Upper lobe of left lung (tissue), 6 donors: ENCODE results near the gene C2orf76. TPM values are rescaled to one million over a fixed set of nuclear protein-coding genes. Genes with fewer than 3 reads are reported as not detected.

Experiments
- ATAC-seq, 2 donors: fragments of 200-7000 bp; cut with Tn5 transposase; one replicate each; pipeline ENCODE4 v1.9.1; 2022; ENCODE audit warnings: mild to moderate bottlenecking in 2 of 2, moderate library complexity in 2 of 2; ENCODE audit not compliant: low FRiP score in 2 of 2
- DNase-seq, 2 donors: peaks; one replicate each; pipeline ENCODE4 v3.0.0-alpha.2; 2019 to 2020
- H3K27ac ChIP-seq, 4 donors: fragments of 200-600 bp; sonication (generic); one replicate each; pipeline ENCODE4 v1.5.1; 2016 to 2019
- H3K27me3 ChIP-seq, 4 donors: fragments of 200-600 bp; sonication (generic); one replicate each; pipeline ENCODE4 v1.5.1; 2017 to 2019
- H3K36me3 ChIP-seq, 4 donors: fragments of 200-600 bp; sonication (generic); one replicate each; pipeline ENCODE4 v1.5.1; 2016 to 2019
- H3K4me1 ChIP-seq, 4 donors: fragments of 200-600 bp; sonication (generic); one replicate each; pipeline ENCODE4 v1.5.1; 2018 to 2019
- H3K4me3 ChIP-seq, 4 donors: fragments of 200-600 bp; sonication (generic); one replicate each; pipeline ENCODE4 v1.5.1; 2017 to 2019; ENCODE audit warnings: mild to moderate bottlenecking in 2 of 4, moderate library complexity in 1 of 4
- H3K9me3 ChIP-seq, 4 donors: fragments of 200-600 bp; sonication (generic); one replicate each; pipeline ENCODE4 v1.5.1; 2018 to 2019
- CTCF ChIP-seq, 6 experiments: fragments of 450-650 bp in 4 of 6; fragments of 200-600 bp in 2 of 6; sonication (generic) in 2 of 6; IDR thresholded peaks; one replicate each; pipeline ENCODE4 v1.5.1; 2016 to 2019; ENCODE audit warnings: antibody characterized with exemption in 6 of 6
- EP300 ChIP-seq, 4 donors: sonication (generic); formaldehyde crosslinking; IDR thresholded peaks; one replicate each; pipeline ENCODE4 v1.5.1; 2017; ENCODE audit warnings: antibody characterized with exemption in 4 of 4, control low read depth in 2 of 4
- POLR2A ChIP-seq, 4 donors: fragments of 450-650 bp; IDR thresholded peaks; one replicate each; pipeline ENCODE4 v1.5.1; 2016 to 2017; ENCODE audit warnings: antibody characterized with exemption in 4 of 4, mild to moderate bottlenecking in 2 of 4
- POLR2AphosphoS5 ChIP-seq, 2 donors: sonication (generic); formaldehyde crosslinking; IDR thresholded peaks; one replicate each; pipeline ENCODE4 v1.5.1; 2017; ENCODE audit warnings: antibody characterized with exemption in 2 of 2
- WGBS, 2 donors: methylation state at CpG; one replicate each; pipeline ENCODE4 v1.1.5; 2017 to 2018; 5-methylcytosine and 5-hydroxymethylcytosine counted together
- total RNA-seq, 6 donors: library from RNA; depleted of rRNA in 4 of 6; stranded (reverse); fragments of >200 nt in 4 of 6; gene quantifications; one replicate each; pipeline versions ENCODE4 v1.1.0 to v1.2.1, GENCODE V29; 2016 to 2021
- donor health status: DM: no; HTN: no; CAD: no; lungs with moderate emphysema.
- donor health status: DM: no; HTN: yes; CAD: no; lungs with severe emphysema.

Gene C2orf76
- total RNA-seq, 6 donors from 2014 or later: 3.3 to 14.7 (median 6.2) TPM; not detected in 1

- no peak for ATAC-seq
- TF ChIP-seq EP300 (IDR thresholded peaks at IDR 0.05) (no peak), CTCF (IDR thresholded peaks at IDR 0.05) (no peak), POLR2A (IDR thresholded peaks at IDR 0.05) (no peak), POLR2AphosphoS5 (IDR thresholded peaks at IDR 0.05) (no peak)
- Histone ChIP-seq H3K4me3 (no peak overlapping the region), H3K36me3 (no peaks in the 10 kb centered on the region), H3K9me3 (no peaks in the 10 kb centered on the region), H3K27me3 (no peaks in the 10 kb centered on the region), H3K27ac (no peak overlapping the region), H3K4me1 (peaks cover 0 to 13% (median 3%) of the 10 kb centered on the region in 4 donors)
- DNase-seq: no peak
- 82% methylated on average over 7 of the region's 7 CpGs for WGBS, 2 donors
Measured at GRCh38 chr2:119293900-119294299, 72.7 kb downstream of the C2orf76 start.

GRCh38 chr2:119293254-119293653, 73.4 kb downstream of the C2orf76 start:
- DNase-seq (no peak), ATAC-seq (no peak)
- Histone ChIP-seq H3K27ac (no peak overlapping the region), H3K36me3 (no peaks in the 10 kb centered on the region), H3K9me3 (no peaks in the 10 kb centered on the region), H3K4me1 (peaks cover 0 to 13% (median 3%) of the 10 kb centered on the region in 4 donors), H3K27me3 (no peaks in the 10 kb centered on the region), H3K4me3 (no peak overlapping the region)
- WGBS, 2 donors: 95 to 98% methylated on average over 2 of the region's 2 CpGs
- no peak for TF ChIP-seq CTCF (IDR thresholded peaks at IDR 0.05)
- no peak for TF ChIP-seq POLR2A (IDR thresholded peaks at IDR 0.05)
- TF ChIP-seq EP300 (IDR thresholded peaks at IDR 0.05): no peak
- no peak for TF ChIP-seq POLR2AphosphoS5 (IDR thresholded peaks at IDR 0.05)

- H3K27ac ChIP-seq: no peak overlapping the region
- no peaks in the 10 kb centered on the region for H3K9me3 ChIP-seq
- no peak overlapping the region for H3K4me3 ChIP-seq
- no peak for DNase-seq
- H3K27me3 ChIP-seq: no peaks in the 10 kb centered on the region
- peaks cover 0 to 13% (median 3%) of the 10 kb centered on the region in 4 donors for H3K4me1 ChIP-seq
- WGBS, 2 donors: 28 to 73% methylated on average over 8 of the region's 8 CpGs
- H3K36me3 ChIP-seq: no peaks in the 10 kb centered on the region
- TF ChIP-seq POLR2A (IDR thresholded peaks at IDR 0.05) (no peak), CTCF (IDR thresholded peaks at IDR 0.05) (peak in 1 of 6 experiments; percentile 16), POLR2AphosphoS5 (IDR thresholded peaks at IDR 0.05) (no peak), EP300 (IDR thresholded peaks at IDR 0.05) (no peak)
- no peak for ATAC-seq
Measured at GRCh38 chr2:119292226-119292625, 74.4 kb downstream of the C2orf76 start.

DNA sequence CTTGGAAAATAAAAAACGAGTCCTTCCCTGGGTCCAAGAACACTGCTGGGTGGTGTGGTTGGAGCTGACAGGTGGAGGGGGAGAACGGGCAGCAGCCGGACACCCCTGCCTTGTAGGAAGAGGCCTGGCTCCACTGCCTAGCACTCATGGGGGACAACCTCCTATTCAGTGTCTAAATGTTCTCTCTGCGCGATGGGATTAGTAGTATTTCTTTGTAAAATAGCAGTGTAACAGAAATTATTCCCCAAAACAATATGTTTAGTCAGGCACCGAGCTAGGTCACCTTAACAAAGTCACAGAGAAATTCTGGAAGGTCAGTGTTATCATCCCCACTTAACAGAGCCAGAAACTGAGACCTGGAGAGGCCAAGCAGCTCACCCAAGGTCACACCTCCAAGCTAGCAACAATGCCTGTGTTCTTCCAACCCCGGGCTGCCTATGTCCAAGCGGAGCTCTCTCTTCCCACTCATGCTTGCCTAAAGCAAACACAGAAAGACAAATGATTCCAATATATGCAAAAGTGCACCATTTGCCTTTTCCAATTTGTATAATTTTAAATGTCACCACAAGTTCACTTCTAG, 75.0 kb downstream of the C2orf76 start:
- DNase-seq (no peak), ATAC-seq (no peak)
- Histone ChIP-seq H3K27ac (no peak overlapping the region), H3K27me3 (no peaks in the 10 kb centered on the region), H3K36me3 (peaks cover 0 to 4% (median 0%) of the 10 kb centered on the region in 4 donors), H3K9me3 (no peaks in the 10 kb centered on the region), H3K4me1 (peaks cover 0 to 13% (median 3%) of the 10 kb centered on the region in 4 donors), H3K4me3 (no peak overlapping the region)
- no peak for TF ChIP-seq POLR2AphosphoS5 (IDR thresholded peaks at IDR 0.05)
- WGBS, 2 donors: 86 to 87% methylated on average over 8 of the region's 8 CpGs

- Histone ChIP-seq H3K4me3 (no peak overlapping the region), H3K27ac (no peak overlapping the region), H3K9me3 (no peaks in the 10 kb centered on the region), H3K27me3 (no peaks in the 10 kb centered on the region), H3K4me1 (peaks cover 0 to 13% (median 3%) of the 10 kb centered on the region in 4 donors), H3K36me3 (peaks cover 0 to 5% (median 0%) of the 10 kb centered on the region in 4 donors)
- DNase-seq (peak in 1 of 2 donors; percentile 80), ATAC-seq (peak in 1 of 2 donors; percentile 86)
- 45 to 82% methylated on average over 13 to 15 of the region's 15 CpGs for WGBS, 2 donors
- peak; percentile 54 to 78 (median 70) for TF ChIP-seq CTCF (IDR thresholded peaks at IDR 0.05)
- TF ChIP-seq EP300 (IDR thresholded peaks at IDR 0.05): no peak
Measured at GRCh38 chr2:119290859-119291587, 75.6 kb downstream of the C2orf76 start.
